Astrocyte (in vitro differentiated cells and primary cell): ENCODE data around the gene APBB2. TPM values are rescaled to one million over a fixed set of nuclear protein-coding genes. Genes with fewer than 3 reads are reported as not detected.
A peak's percentile ranks its signal among the peaks of the same experiment; 100 is the strongest.

Experiments used
- DNase-seq: peaks from one replicate; pipeline ENCODE4 v3.0.0-alpha.2; 2010; ENCODE audit warnings: low read depth
- FAIRE-seq: peaks from 2 replicates; lab custom pipeline; 2011; peaks lifted over from hg19 to GRCh38; lab: Jason Lieb, UNC
- H2AFZ ChIP-seq: 2 replicates; pipeline ENCODE4 v1.6.0; 2012; ENCODE audit warnings: low read depth, low read length, inconsistent platforms
- H3K27ac ChIP-seq: 2 replicates; pipeline ENCODE4 v1.5.1; 2011; ENCODE audit warnings: low read depth, low read length, inconsistent platforms
- H3K27me3 ChIP-seq: 2 replicates; pipeline ENCODE4 v1.6.0; 2011; ENCODE audit warnings: low read length, inconsistent platforms; ENCODE audit not compliant: insufficient read depth
- H3K36me3 ChIP-seq: 2 replicates; pipeline ENCODE4 v1.5.1; 2011; ENCODE audit warnings: low read length, inconsistent platforms; ENCODE audit not compliant: insufficient read depth
- H3K4me1 ChIP-seq: 2 replicates; pipeline ENCODE4 v1.5.1; 2011; ENCODE audit warnings: low read length, inconsistent platforms; ENCODE audit not compliant: insufficient read depth
- H3K4me2 ChIP-seq: 2 replicates; pipeline ENCODE4 v1.6.0; 2012; ENCODE audit warnings: low read length, inconsistent platforms
- H3K4me3 ChIP-seq: 2 replicates; pipeline ENCODE4 v1.5.1; 2011; ENCODE audit warnings: low read depth, mild to moderate bottlenecking, low read length, inconsistent platforms; ENCODE audit not compliant: insufficient read depth
- H3K79me2 ChIP-seq: 2 replicates; pipeline ENCODE4 v1.6.0; 2012; ENCODE audit warnings: mild to moderate bottlenecking, low read length, inconsistent platforms; ENCODE audit not compliant: insufficient read depth
- H3K9ac ChIP-seq: 2 replicates; pipeline ENCODE4 v1.6.0; 2012; ENCODE audit warnings: mild to moderate bottlenecking, low read length, inconsistent platforms
- H3K9me3 ChIP-seq: 2 replicates; pipeline ENCODE4 v1.5.1; 2012; ENCODE audit warnings: low read depth, mild to moderate bottlenecking, low read length, inconsistent platforms; ENCODE audit not compliant: insufficient read depth
- H4K20me1 ChIP-seq: 2 replicates; pipeline ENCODE4 v1.6.0; 2012; ENCODE audit warnings: low read length, inconsistent platforms; ENCODE audit not compliant: insufficient read depth
- H3K27ac Mint-ChIP-seq: one replicate; pipeline ENCODE4 v1.8.0; 2021; ENCODE audit warnings: mild to moderate bottlenecking, mixed read lengths; ENCODE audit not compliant: unreplicated experiment
- H3K27me3 Mint-ChIP-seq: one replicate; pipeline ENCODE4 v1.8.0; 2021; ENCODE audit warnings: low read depth, mixed read lengths; ENCODE audit not compliant: unreplicated experiment
- H3K36me3 Mint-ChIP-seq: one replicate; pipeline ENCODE4 v1.8.0; 2021; ENCODE audit warnings: low read depth, mixed read lengths; ENCODE audit not compliant: unreplicated experiment
- H3K4me1 Mint-ChIP-seq: one replicate; pipeline ENCODE4 v1.8.0; 2021; ENCODE audit warnings: low read depth, mixed read lengths; ENCODE audit not compliant: unreplicated experiment
- H3K4me3 Mint-ChIP-seq: one replicate; pipeline ENCODE4 v1.8.0; 2021; ENCODE audit warnings: mild to moderate bottlenecking, moderate library complexity, mixed read lengths; ENCODE audit not compliant: unreplicated experiment
- H3K9me3 Mint-ChIP-seq: one replicate; pipeline ENCODE4 v1.8.0; 2021; ENCODE audit warnings: mild to moderate bottlenecking, mixed read lengths; ENCODE audit not compliant: unreplicated experiment
- EZH2 ChIP-seq: IDR thresholded peaks from 2 replicates; pipeline ENCODE4 v1.6.1; 2012; ENCODE audit warnings: mild to moderate bottlenecking, low read length, inconsistent platforms; ENCODE audit not compliant: insufficient read depth
- total RNA-seq: library from RNA; stranded (reverse); gene quantifications from 2 replicates; pipeline ENCODE4 v1.2.1, GENCODE V29; 2021
- TF ChIP-seq, protein P1 (sequence below): IDR thresholded peaks from 2 replicates; pipeline ENCODE4 v1.5.1; 2011; ENCODE audit warnings: low read depth, mild to moderate bottlenecking, inconsistent platforms, low read length, moderate library complexity; ENCODE audit not compliant: insufficient read depth

Gene APBB2
- total RNA-seq, 1 donor from 2014 or later, result 173 TPM

DNA sequence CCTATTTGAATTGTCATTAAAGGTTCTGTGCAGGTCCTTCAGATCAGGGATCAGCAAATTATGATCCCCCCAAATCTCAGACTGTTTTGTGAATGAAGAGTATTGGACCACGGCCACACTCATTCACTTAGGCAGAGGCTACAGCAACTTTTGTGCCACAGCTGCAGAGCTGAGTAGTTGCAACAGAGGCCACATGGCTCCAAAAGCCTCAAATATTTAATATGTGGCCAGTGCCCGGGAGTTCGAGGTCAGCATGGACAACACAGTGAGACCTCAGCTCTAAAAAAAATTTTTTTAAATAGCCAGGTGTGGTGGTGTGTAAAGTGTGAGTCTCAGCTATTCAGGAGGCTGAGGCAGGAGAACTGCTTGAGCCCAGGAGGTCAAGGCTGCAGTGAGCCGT lies 363.8 kb downstream of the APBB2 start:
- FAIRE-seq, result no peak
- no peak overlapping the region for H3K27ac Mint-ChIP-seq

DNA sequence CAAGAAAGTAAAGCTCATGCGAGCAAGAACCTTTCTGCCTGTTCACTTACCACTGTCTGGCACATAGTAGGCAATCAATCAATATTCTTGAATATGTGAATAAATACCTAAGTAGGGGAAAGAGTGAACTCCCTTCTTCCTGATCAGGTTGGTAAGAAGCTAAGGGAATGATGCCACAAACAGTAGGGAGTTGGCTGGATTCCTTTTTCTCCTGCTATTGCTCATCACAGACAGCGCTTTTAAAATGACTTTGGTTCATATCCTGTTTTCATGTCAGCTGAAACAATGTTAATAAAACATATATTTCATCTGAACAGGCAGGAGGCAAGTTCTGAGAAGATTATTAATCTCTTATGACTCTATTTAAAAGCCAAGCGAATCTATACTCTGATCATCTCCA lies 365.4 kb downstream of the APBB2 start:
- Histone ChIP-seq H3K4me3 (no peak overlapping the region), H3K9me3 (no peaks in the 10 kb centered on the region), H3K79me2 (no peaks in the 10 kb centered on the region), H3K27ac (no peak overlapping the region), H3K4me1 (peaks cover 8% of the 10 kb centered on the region), H3K27me3 (no peaks in the 10 kb centered on the region), H3K4me2 (peak overlapping the region; percentile 50), H3K36me3 (no peaks in the 10 kb centered on the region), H4K20me1 (peaks cover 35% of the 10 kb centered on the region), H3K9ac (no peak overlapping the region), H2AFZ (no peak overlapping the region)
- peak overlapping the region; percentile 53 for H3K27ac Mint-ChIP-seq
- TF ChIP-seq EZH2, result no peak
- TF ChIP-seq, protein P1, sequence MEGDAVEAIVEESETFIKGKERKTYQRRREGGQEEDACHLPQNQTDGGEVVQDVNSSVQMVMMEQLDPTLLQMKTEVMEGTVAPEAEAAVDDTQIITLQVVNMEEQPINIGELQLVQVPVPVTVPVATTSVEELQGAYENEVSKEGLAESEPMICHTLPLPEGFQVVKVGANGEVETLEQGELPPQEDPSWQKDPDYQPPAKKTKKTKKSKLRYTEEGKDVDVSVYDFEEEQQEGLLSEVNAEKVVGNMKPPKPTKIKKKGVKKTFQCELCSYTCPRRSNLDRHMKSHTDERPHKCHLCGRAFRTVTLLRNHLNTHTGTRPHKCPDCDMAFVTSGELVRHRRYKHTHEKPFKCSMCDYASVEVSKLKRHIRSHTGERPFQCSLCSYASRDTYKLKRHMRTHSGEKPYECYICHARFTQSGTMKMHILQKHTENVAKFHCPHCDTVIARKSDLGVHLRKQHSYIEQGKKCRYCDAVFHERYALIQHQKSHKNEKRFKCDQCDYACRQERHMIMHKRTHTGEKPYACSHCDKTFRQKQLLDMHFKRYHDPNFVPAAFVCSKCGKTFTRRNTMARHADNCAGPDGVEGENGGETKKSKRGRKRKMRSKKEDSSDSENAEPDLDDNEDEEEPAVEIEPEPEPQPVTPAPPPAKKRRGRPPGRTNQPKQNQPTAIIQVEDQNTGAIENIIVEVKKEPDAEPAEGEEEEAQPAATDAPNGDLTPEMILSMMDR, result no peak
- no peak for DNase-seq
- peak overlapping the region; percentile 64 for H3K4me3 Mint-ChIP-seq
- H3K27me3 Mint-ChIP-seq, result no peaks in the 10 kb centered on the region
- peaks cover 2% of the 10 kb centered on the region for H3K9me3 Mint-ChIP-seq
- FAIRE-seq, result no peak
- peaks cover 8% of the 10 kb centered on the region for H3K4me1 Mint-ChIP-seq
- H3K36me3 Mint-ChIP-seq, result peaks cover 27% of the 10 kb centered on the region

More for the DNA sequence above, 363.8 kb downstream of the APBB2 start:
- H3K4me1 ChIP-seq, result peaks cover 8% of the 10 kb centered on the region
- H3K4me2 ChIP-seq, result no peak overlapping the region
- DNase-seq, result no peak
- no peak overlapping the region for H3K4me3 ChIP-seq
- H3K79me2 ChIP-seq, result no peaks in the 10 kb centered on the region
- H3K4me3 Mint-ChIP-seq, result no peak overlapping the region
- H3K9me3 Mint-ChIP-seq, result peaks cover 2% of the 10 kb centered on the region
- no peaks in the 10 kb centered on the region for H3K27me3 Mint-ChIP-seq
- H3K36me3 ChIP-seq, result no peaks in the 10 kb centered on the region
- no peak for TF ChIP-seq EZH2
- TF ChIP-seq, protein P1, result no peak
- H4K20me1 ChIP-seq, result peaks cover 32% of the 10 kb centered on the region
- peaks cover 8% of the 10 kb centered on the region for H3K4me1 Mint-ChIP-seq
- no peaks in the 10 kb centered on the region for H3K27me3 ChIP-seq
- H3K36me3 Mint-ChIP-seq, result peaks cover 32% of the 10 kb centered on the region
- no peaks in the 10 kb centered on the region for H3K9me3 ChIP-seq
- H3K9ac ChIP-seq, result no peak overlapping the region
- H3K27ac ChIP-seq, result no peak overlapping the region
- no peak overlapping the region for H2AFZ ChIP-seq

DNA sequence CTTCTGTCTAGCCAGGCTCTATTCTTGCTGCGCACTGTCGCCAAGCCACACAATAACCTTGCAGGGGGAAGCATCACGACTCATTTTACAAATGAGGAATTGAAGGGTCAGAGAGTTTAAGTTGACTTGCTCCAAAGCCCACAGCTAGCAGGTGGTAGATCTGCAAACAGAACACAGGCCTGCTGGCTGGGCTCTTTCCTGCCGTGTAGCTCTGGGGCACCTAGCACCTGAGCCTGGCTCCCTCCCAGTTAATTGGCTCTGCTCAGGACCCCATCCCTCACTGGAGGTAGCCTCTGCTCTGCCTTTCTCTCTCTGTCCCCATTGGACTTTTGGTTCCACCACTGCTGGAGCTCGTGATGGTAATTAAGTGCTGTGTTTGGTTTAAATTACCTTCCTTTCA lies 366.1 kb downstream of the APBB2 start:
- Histone ChIP-seq H2AFZ (no peak overlapping the region), H3K9me3 (no peaks in the 10 kb centered on the region), H3K27me3 (no peaks in the 10 kb centered on the region), H3K4me3 (no peak overlapping the region), H3K36me3 (no peaks in the 10 kb centered on the region), H3K27ac (no peak overlapping the region), H4K20me1 (peaks cover 40% of the 10 kb centered on the region), H3K4me2 (peak overlapping the region; percentile 50), H3K9ac (no peak overlapping the region), H3K4me1 (peaks cover 10% of the 10 kb centered on the region), H3K79me2 (no peaks in the 10 kb centered on the region)
- Mint-ChIP-seq H3K36me3 (peaks cover 22% of the 10 kb centered on the region), H3K27ac (no peak overlapping the region), H3K9me3 (no peaks in the 10 kb centered on the region), H3K27me3 (no peaks in the 10 kb centered on the region), H3K4me1 (peaks cover 8% of the 10 kb centered on the region), H3K4me3 (no peak overlapping the region)
- TF ChIP-seq, protein P1, result no peak
- TF ChIP-seq EZH2, result no peak
- DNase-seq (no peak), FAIRE-seq (no peak)
